Coronary artery (tissue), 2 donors: Measurements from ENCODE around the gene ARF1.

ENCODE experiments used
- DNase-seq: peaks from one replicate; pipeline ENCODE4 v3.0.0-alpha.2; 2017; ENCODE audit warnings: low spot score
- H3K27ac ChIP-seq, 2 donors: fragments of 200-600 bp; sonication (generic); one replicate each; pipeline ENCODE4 v1.5.1; 2016 to 2019
- H3K4me3 ChIP-seq: fragments of 200-600 bp; sonication (generic); 2 replicates; pipeline ENCODE4 v1.5.1; 2016; ENCODE audit warnings: mild to moderate bottlenecking, moderate library complexity
- CTCF ChIP-seq: fragments of 200-600 bp; sonication (generic); IDR thresholded peaks from one replicate; pipeline ENCODE4 v1.5.1; 2019; ENCODE audit warnings: antibody characterized with exemption

Gene ARF1

DNA sequence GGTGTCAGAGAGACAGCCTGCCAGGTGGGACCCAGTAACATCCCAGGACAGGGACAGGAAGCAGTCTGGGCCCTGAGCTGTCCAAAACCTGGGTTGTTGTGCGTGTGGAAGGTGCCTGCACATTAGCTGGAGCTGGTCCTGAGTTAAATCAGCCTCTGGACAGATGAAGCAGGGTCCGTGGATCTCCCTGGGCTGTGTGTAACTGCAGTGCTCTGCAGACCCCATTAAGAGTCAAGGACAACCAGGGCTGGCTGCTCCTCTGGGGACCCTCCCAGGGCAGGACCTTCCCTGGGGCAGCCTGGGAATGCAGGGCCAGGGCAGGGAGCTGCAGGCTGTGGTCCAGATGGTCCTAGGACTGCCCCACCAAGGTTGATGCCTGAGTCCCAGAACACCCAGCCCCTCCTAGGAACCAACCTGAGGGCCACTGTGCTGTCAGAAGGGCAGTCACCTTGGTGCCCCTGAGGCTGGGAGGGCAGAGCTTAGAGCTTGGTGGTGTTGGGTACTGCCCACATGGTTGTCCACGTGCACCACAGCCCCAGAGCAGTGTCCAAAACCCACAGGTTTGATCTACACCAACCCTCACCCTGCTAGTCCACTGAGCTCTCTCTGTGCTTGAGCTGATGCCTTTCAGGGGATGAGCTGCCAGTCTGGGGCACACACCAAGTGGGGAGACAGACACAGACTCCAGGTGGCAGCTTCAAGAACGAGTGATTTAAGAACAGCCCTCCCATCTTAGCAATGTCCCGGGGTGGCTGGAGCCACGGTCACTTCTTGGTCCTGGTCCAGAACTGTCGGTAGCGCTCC, 23.7 kb downstream of the ARF1 start:
- DNase-seq, result no peak
- no peak overlapping the region for H3K4me3 ChIP-seq
- H3K27ac ChIP-seq, result no peak overlapping the region
- no peak for TF ChIP-seq CTCF

DNA sequence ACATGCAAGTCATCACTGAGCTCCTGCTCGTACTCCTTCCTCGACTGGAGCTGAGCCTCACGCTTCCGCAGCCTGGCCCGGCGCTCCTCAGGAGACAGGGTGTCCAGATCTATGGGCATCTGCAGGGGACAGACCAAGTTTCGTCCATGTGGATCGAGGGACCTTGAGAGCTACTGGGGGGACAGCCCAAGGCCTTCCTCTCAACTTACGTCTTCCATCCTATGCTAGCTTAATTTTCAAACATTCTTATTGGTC, 24.2 kb downstream of the ARF1 start:
- no peak for TF ChIP-seq CTCF
- no peak overlapping the region for H3K4me3 ChIP-seq
- H3K27ac ChIP-seq, result no peak overlapping the region
- no peak for DNase-seq

DNA sequence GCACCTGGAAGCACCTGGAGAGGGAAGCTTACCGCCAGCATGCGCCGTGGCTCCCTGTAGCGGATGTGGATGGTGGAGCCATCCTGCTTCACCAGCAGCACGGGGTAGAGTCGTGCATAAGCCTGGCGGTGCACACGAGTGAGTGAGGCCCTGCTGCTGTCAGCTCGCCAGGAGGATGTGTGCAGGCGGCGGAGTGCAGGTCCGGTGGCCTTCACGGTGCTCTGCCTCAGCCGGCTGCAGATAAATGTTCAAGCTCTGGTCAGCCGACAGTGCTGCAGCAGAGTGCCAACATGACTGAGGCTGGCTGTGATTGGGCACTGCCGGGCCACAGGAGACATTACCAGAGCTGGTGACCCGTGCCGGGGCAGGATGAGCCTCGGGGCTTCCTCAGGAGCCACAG, 25.1 kb downstream of the ARF1 start:
- H3K27ac ChIP-seq, result no peak overlapping the region
- no peak for TF ChIP-seq CTCF
- no peak for DNase-seq
- H3K4me3 ChIP-seq, result no peak overlapping the region

- TF ChIP-seq CTCF, result no peak
- Histone ChIP-seq H3K4me3 (peak overlapping the region; percentile 92), H3K27ac (peak overlapping the region; percentile 93 to 96)
- DNase-seq, result no peak
These were observed 25.7 kb downstream of the ARF1 start for GRCh38 chr1:228108055-228108690.

DNA sequence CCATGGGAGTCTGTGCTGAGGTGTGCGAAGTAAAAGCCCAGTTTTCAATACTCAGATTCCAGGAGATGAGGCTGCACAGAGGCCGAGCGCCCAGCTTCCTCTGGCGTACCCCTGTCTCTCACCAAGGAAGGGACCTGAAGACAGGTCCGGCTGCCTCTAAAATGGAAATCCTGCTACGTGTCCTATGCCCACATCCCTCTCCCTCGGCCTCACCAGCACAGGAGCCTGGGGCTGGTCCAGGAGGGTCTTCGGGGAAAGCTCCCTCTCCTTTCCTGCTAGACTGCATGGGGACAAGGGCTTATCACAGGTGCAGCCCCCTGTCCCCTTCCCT, 26.2 kb downstream of the ARF1 start:
- no peak for DNase-seq
- peak overlapping the region; percentile 92 for H3K4me3 ChIP-seq
- TF ChIP-seq CTCF, result no peak
- peak overlapping the region; percentile 93 to 96 for H3K27ac ChIP-seq

- DNase-seq, result peak; percentile 99
- Histone ChIP-seq H3K4me3 (peak within 1 kb of the TSS; percentile 92), H3K27ac (peak within 1 kb of the TSS; percentile 93 to 96)
- TF ChIP-seq CTCF, result no peak
These were observed 26.8 kb downstream of the ARF1 start, which contains the start of gene MRPL55 for GRCh38 chr1:228109073-228109961. Gene MRPL55 (minus strand): TSS chr1:228109299. CDS start chr1:228108260, 1,039 bp downstream.
